Stimulated activated CD8-positive, alpha-beta memory T cell treated with anti-CD3 and anti-CD28 coated beads, Interleukin-15, amount 100 ng/mL, for 48 hours (primary cell): ENCODE results near the gene IKZF3.
"Not testable (repeated sequence)": the region's sequence is repeated elsewhere in the genome, so short reads cannot be mapped to it uniquely, and the experiment has no call there.

Source experiments
- DNase-seq, 2 donors: peaks; one replicate each; pipeline ENCODE4 v3.0.0-alpha.2; 2020; ENCODE audit warnings: low read depth in 2 of 2

IKZF3 gene

DNA sequence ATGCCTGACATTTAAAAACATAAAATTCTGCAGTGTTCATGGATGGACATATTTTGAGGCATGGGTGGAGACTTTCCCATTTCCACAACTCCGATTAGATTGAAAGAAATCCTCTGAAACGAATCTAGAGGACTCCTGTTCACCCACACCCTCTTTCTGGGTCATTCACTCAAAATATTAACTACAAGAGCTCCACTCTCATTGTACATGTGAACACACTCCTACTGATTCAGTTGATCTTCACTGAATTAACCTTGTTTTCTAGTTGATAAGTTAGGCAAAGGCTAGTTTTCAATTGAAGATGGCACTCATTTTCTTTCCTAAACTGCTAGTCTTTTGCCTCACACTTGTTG is 82.3 kb downstream of the IKZF3 start:
- no peak for DNase-seq

DNA sequence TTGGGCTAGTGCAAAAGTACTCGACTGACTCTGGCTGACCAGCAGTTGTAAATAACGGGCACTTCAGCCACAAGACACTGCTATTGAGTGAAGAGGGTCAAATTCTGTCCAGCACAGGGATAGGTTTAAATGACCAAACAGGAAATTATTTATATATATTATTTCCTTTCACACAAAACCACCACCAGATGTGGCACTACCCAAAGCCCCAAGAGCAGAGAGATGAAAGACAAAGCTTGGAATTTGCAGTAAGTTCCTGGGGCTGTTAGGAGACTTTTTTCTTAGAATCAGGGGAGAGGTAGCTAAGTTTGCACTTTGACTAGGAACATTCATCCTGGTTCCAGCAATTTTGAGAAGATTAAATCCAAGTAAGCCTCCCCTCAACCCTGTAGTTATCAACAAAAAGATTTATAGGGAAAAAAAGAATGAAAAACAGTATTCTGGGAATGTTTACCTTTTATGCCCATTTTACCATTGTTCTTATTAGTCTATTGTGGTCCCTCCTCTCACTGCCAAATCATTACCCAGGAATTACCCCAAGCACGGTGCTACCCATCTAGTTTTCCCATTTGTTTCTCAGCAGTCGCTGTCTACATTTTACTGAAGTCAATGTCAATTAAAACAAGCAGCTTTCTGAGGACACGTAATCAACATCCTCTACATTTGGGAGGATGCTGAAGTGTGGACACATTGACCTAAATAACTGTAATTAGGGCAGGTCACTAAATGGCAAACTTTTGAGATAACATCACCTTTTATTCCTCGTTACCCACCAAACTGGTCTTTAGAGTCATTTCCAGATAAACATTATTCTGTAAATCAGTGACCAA is 82.9 kb downstream of the IKZF3 start:
- no peak for DNase-seq

DNA sequence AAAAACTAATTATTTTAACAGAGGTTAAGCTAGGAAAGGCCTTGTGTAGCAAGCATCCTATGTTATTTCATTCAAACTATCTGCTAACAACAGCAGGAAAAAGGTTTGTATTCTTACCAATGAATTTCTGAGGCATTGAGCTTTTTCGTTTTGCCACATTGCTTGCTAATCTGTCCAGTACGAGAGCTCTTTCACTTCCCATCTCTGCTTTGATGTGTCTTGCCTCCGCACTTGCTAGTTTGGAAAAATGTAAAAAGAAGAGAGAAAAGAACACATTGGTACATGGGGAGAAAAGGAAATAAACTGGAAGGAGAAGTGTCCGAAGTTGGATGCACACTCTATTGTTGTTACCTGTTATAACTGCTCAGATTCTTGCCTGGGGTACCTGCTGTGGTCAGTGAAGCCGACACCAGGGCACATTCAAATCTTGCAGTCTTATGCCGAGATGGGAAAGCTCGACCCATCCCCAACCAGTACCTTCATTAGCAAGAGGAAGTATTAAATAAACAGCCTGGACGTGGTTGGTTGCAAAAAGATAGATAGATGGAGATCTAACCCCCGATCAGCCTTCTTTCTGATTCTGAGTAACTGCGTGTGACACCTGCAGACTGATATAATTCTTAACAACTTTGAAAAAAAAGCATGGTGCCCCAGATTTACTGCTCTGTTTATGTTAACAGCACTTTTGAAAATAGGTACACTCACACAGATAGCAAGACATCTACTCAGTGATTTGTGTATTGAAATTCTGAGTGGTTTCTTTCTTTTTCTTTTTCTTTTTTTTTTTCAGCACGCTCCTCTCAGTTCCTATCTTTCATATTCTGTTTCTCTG is 86.4 kb downstream of the IKZF3 start:
- no peak for DNase-seq

- DNase-seq, result no peak
Observed at GRCh38 chr17:39776252-39776651, 87.9 kb downstream of the IKZF3 start.

DNA sequence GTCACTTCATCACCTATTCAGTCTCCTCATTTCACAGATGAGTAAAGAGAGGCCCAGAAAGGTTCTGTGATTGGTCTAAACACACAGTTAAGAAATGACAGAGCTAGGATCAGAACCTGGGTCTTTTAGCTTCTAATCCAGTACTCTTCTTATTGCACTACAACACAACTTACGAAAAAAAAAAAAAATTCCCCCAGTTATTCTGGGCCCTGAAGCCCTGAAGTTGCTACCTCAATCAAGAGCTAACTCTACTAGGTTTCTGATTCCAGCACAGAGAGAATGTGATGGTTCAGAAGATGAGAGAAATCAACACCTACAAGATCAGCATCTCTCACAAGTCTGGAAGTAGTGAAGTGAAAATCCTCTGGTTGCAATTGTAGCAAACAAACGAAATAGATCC is 89.1 kb downstream of the IKZF3 start:
- no peak for DNase-seq

GRCh38 chr17:39774047-39774446 is 90.1 kb downstream of the IKZF3 start:
- DNase-seq, result no peak

DNA sequence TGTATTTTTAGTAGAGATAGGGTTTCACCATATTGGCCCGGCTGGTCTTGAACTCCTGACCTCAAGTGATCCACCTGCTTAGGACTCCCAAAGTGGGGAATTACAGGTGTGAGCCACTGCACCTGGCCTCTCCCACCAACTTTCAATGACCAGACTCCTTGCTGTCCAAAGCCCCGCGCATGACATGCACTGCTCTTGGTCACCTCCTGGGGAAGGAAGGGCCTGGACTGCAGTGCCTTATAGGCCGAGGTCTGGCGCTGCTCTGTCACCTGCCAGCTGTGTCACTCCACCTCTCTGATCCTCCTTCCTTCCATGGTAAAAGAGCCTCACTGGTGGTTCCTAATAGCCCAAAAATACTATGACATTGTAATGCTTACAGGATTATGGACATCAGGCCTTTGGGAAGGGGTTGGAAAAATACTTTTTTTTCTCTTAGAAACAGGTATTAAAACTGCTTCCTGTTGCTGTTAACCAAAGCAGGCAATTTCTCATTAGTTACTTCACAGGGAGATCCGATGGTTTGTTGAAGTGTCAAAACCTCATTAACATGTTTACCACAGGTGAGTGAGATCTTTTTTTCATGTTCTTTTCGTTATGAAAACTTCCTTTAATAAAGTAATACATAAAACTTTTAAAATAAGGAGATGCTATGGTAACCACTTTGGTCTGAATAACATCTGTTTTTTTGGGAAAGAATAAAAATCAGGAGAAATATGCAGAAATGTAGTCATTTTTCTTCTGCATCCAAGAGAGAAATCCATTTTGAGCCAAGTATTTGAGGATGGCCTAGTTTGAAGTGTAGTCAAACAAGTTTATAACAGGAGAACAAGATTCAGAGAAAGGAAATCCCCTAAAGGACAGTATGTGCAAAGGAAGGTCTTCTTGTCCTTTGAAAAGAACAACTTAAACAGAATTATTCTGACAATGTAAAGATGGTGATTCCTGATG is 90.9 kb downstream of the IKZF3 start:
- DNase-seq, result no peak

GRCh38 chr17:39772415-39772814 is 91.7 kb downstream of the IKZF3 start:
- DNase-seq, result no peak

- DNase-seq, result peak in 1 of 2 donors; percentile 53
Observed at GRCh38 chr17:39769974-39770587, 94.0 kb downstream of the IKZF3 start.

- no peak for DNase-seq
Observed at GRCh38 chr17:39767147-39767546, 97.0 kb downstream of the IKZF3 start.

- no peak for DNase-seq
Observed at GRCh38 chr17:39765766-39766165, 98.3 kb downstream of the IKZF3 start.

- no peak for DNase-seq
Observed at GRCh38 chr17:39765175-39765574, 98.9 kb downstream of the IKZF3 start.

- DNase-seq, result not testable (repeated sequence)
Observed at GRCh38 chr17:39764171-39764570, 99.9 kb downstream of the IKZF3 start.

DNA sequence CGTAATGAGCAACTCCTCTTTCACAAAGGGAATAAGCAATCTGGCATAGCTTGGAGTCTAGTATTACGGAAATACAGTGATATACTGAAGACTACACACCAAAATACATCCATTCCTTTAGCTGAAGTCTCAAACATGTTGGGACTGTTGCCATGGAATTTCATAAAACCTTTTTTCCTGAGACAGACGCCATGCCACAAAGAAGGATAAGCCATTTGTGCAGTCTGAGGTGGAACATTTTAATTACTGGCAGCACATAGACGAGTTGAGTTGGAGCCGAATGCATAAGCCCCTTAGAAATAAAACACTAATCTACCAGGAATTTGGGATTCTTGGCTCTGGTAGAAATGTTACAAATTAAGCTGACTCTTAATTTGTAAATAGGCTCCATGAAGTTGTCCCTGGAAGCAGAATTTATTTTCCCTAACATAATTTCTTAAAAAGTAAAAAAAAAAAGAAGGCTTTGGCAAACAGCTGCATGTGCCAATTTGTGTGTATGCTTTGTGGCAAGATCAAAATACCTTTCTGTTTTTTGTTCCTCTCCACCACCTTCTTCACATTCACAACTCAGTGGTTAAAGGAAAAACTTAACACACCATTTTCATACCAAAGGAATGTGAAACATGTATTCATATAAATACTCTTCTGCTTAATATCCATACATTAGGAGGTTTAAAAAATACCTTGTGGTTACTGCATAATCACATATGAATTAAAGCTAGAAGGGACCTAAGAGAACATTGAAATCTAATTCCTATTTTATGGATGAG is 100.9 kb downstream of the IKZF3 start:
- no peak for DNase-seq

DNA sequence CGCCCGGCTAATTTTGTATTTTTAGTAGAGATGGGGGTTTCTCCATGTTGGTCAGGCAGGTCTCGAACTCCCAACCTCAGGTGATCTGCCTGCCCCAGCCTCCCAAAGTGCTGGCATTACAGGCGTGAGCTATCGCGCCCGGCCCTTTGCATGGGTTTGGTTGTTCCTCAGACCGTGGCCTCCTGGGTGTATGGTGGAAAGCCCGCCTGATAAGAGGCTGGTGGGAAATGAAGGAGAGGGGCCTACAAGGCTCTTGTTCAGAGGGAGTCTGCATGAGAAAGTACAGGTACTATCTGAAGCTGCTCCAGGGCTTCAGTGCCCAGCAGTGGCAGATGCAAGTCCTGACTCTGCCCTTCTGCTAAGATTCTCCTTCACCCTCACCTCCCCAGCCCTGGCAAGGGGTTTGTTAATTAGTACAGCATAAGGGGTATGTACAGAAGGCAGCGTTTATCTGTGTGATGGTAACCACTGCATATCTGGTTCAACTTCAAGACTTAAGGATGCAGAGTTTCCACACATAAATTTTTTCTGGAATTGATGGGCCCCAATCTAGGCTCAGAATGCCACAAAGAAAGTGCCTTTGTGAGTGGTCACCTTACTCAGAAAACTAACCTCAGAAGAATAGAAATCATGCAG is 102.1 kb downstream of the IKZF3 start:
- no peak for DNase-seq

DNA sequence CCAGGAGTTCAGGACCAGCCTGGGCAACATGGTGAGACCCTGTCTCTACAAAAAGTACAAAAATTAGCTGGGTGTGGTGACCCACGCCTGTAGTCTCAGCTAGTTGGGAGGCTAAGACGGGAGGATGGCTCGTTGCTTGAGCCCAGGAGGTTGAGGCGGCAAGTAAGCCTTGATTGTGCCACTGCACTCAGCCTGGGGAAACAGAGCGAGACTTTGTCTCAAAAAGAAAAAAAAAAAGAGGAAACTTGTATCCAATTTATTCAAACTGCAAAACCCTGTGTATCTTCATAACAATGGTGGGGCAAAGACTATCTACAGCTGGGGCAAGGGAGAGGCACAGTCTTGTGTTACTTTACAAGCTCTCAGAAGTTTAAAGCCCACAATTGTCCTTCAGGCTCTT is 104.9 kb downstream of the IKZF3 start:
- no peak for DNase-seq

DNA sequence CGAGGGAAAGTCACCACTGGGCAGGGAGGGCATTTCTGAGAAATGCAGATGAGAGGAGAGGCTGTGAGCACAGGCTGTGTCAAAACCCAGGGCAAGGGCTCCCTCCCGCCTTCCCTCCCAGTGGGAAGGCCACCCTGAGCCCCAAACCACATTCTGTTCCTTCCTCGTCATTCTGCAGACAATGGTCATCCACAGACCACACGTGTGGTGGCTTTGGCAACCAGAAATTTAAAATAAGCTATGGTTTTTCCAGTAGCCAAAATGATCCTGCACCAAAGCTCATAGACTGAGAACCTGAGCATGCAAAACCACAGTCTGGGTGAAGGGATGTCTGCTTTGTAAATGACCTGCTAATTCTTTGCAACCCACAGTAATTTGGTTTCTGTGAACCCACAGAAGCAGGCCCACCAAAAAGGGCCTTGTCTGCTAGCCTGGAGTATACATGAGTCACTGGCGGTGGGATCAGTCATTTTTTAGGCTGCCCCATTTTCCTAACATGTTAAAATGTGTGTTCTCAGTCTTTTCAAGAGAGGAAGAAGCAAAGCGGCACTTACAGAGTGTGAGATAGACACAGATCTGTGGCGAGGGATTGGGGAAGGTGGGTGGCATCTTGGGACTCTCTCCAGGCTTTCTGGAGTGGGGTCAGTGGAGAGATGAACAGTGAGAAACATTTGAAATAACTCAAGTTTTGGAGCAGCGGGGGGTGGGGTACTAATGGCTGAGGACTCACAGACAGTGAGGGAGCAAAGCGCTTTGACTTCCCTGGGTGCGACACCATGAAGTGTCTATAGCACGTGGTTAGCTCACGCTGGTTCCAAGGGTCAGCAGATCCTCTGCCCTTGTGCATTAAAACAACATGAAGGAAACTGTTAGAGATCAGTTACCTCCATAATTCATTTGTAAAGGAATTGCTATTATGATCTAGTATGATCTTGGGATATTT is 105.9 kb downstream of the IKZF3 start:
- peak; percentile 69 to 72 for DNase-seq

DNA sequence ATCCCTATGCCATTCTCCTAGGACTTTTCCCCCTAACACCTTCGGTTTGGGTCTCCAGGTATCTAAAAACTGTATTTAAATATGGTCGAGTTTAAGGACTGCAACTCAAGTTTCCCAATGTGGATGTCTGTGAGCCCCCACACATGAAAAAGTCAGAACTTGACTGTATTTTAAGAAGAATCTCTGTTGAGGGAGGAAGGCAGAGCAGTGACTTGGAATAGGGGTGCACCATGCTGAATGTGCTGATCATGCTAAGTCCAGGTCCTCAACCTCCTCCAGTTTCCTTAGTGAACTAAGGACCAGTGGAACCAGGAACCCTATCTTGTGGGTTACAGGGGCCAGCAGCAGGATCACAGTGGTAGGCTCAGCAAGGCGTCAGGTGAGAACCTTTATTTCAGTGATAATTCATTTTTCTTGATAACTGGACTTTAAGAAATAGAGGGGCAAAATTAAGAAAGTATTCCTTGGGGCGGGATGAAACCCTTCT is 106.9 kb downstream of the IKZF3 start:
- no peak for DNase-seq
